ENCODE measurements around the gene ADCY1.

- TF ChIP-seq CTCF (IDR thresholded peaks at IDR 0.05; ENCODE audit: low read depth, low read length) (no peak), EZH2phosphoT487 (IDR thresholded peaks at IDR 0.05; ENCODE audit: low read depth) (no peak)
Measured at GRCh38 chr7:45702751-45703150, 128.6 kb downstream of the ADCY1 start.

Data from OCI-LY3 (cell line).